ENCODE results near the gene UFM1. TPM values are rescaled to one million over a fixed set of nuclear protein-coding genes. Genes with fewer than 3 reads are reported as not detected.

The UFM1 gene
- total RNA-seq, 2 donors from 2014 or later, result 41.6 to 56.4 TPM

DNA sequence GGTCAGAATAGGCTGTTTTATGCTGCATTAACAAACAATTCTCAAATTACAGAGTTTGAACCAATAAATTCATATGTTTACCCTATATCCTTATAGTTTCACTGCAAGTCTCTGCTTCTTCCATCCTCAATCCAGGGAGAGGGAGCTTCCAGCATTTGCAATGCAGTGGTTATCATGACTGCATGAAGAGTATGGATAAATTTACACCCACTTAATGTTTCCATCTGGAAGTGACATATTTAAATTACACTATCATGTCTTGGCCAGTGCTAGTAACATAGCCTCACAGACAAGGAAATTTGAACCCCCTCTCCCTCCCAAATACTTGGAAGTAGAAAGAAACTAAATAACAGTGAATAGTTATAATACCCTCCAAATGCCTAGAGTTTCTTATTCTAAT lies 33.5 kb upstream of the UFM1 start:
- no peak overlapping the region for H3K4me3 ChIP-seq
- no peak overlapping the region for H3K9ac ChIP-seq (ENCODE audit: low read depth in 2 of 2, low read length in 2 of 2)
- H3K36me3 ChIP-seq, result no peaks in the 10 kb centered on the region
- TF ChIP-seq, protein P1, sequence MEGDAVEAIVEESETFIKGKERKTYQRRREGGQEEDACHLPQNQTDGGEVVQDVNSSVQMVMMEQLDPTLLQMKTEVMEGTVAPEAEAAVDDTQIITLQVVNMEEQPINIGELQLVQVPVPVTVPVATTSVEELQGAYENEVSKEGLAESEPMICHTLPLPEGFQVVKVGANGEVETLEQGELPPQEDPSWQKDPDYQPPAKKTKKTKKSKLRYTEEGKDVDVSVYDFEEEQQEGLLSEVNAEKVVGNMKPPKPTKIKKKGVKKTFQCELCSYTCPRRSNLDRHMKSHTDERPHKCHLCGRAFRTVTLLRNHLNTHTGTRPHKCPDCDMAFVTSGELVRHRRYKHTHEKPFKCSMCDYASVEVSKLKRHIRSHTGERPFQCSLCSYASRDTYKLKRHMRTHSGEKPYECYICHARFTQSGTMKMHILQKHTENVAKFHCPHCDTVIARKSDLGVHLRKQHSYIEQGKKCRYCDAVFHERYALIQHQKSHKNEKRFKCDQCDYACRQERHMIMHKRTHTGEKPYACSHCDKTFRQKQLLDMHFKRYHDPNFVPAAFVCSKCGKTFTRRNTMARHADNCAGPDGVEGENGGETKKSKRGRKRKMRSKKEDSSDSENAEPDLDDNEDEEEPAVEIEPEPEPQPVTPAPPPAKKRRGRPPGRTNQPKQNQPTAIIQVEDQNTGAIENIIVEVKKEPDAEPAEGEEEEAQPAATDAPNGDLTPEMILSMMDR (IDR thresholded peaks at IDR 0.05), result no peak
- no peaks in the 10 kb centered on the region for H3K27me3 ChIP-seq
- intact Hi-C loops (cut with DNase I), result no loop called here
- H3K9me3 ChIP-seq, result no peaks in the 10 kb centered on the region
- H3K27ac ChIP-seq, result no peak overlapping the region
- no peak for DNase-seq
- no peaks in the 10 kb centered on the region for H3K4me1 ChIP-seq

DNA sequence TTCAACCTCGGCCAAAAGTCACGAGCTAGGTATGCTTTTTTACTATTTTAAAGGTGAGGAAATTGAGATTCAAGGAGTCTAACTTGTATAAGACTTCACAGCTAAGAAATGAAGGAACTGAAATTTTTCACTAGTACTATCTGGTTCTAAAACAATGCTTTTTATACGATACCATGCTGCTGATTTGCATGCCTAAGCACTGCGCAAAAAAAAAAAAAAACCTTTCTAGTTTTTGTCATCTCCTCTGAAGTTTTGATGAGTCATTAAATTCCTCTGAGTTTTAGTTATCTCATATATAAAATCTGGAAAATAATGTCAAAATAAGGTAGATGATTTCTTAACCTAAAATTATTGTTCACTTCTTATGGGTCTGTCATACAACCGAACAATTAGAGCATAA lies 28.0 kb upstream of the UFM1 start:
- intact Hi-C loops (cut with DNase I), result no loop called here
- H3K9ac ChIP-seq (ENCODE audit: low read depth in 2 of 2, low read length in 2 of 2), result no peak overlapping the region
- H3K9me3 ChIP-seq, result no peaks in the 10 kb centered on the region

DNA sequence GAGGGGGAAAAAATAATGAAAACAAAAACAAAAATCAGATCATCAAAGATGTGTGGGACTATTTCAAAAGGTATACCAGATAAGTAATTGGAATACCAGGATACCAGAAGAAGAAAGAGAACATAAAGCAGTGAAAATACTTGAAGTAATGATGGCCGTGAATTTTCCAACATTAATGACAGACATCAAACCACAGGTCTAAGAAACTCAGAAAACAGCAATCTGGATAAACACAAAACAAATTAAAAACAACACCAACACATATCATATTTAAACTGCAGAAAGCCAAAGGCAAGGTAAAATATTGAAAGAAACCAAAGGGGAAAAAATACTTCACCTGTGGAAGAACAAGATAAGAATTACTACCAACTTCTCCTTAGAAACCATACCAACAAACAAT lies 24.2 kb upstream of the UFM1 start:
- no peak for DNase-seq
- intact Hi-C loops (cut with DNase I), result no loop called here
- TF ChIP-seq, protein P1 (IDR thresholded peaks at IDR 0.05), result no peak
- no peak overlapping the region for H3K4me3 ChIP-seq
- no peaks in the 10 kb centered on the region for H3K27me3 ChIP-seq
- no peaks in the 10 kb centered on the region for H3K4me1 ChIP-seq
- H3K27ac ChIP-seq, result no peak overlapping the region
- H3K36me3 ChIP-seq, result no peaks in the 10 kb centered on the region
- H3K9ac ChIP-seq (ENCODE audit: low read depth in 2 of 2, low read length in 2 of 2), result no peak overlapping the region
- H3K9me3 ChIP-seq, result no peaks in the 10 kb centered on the region

More for the DNA sequence above, 28.0 kb upstream of the UFM1 start:
- Histone ChIP-seq H3K4me3 (no peak overlapping the region), H3K4me1 (no peaks in the 10 kb centered on the region), H3K36me3 (no peaks in the 10 kb centered on the region), H3K27me3 (no peaks in the 10 kb centered on the region), H3K27ac (no peak overlapping the region)
- TF ChIP-seq, protein P1 (IDR thresholded peaks at IDR 0.05), result no peak
- DNase-seq, result no peak

GRCh38 chr13:38328699-38329098 lies 21.0 kb upstream of the UFM1 start:
- Histone ChIP-seq H3K36me3 (no peaks in the 10 kb centered on the region), H3K9ac (ENCODE audit: low read depth in 2 of 2, low read length in 2 of 2) (no peak overlapping the region), H3K4me1 (no peaks in the 10 kb centered on the region), H3K27ac (no peak overlapping the region), H3K4me3 (no peak overlapping the region), H3K27me3 (no peaks in the 10 kb centered on the region), H3K9me3 (no peaks in the 10 kb centered on the region)
- intact Hi-C loops (cut with DNase I), result no loop called here
- TF ChIP-seq, protein P1 (IDR thresholded peaks at IDR 0.05), result no peak
- no peak for DNase-seq

DNA sequence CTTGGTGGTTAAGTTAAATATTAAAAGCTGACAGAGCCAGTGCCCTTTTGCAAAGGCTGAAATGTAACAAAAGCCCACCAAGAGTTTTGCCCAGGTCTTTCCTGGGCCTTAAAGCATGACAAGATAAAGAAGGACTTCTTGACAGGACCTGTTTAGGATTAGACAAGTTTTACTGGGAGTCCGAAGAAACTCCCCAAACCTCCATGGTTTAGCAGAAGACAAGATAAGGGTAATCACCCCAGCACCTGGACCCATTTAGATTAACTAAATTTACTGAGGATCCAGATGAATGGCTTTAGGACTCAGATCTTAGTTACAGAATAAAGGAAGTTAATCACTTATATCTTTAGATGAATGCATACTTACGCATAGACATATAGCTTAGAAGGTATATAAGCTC lies 14.8 kb upstream of the UFM1 start:
- H3K4me1 ChIP-seq, result no peaks in the 10 kb centered on the region
- DNase-seq, result no peak
- intact Hi-C loops (cut with DNase I), result no loop called here
- H3K9me3 ChIP-seq, result no peaks in the 10 kb centered on the region
- H3K9ac ChIP-seq (ENCODE audit: low read depth in 2 of 2, low read length in 2 of 2), result no peak overlapping the region
- H3K27ac ChIP-seq, result no peak overlapping the region
- TF ChIP-seq, protein P1 (IDR thresholded peaks at IDR 0.05), result no peak
- H3K4me3 ChIP-seq, result no peak overlapping the region
- no peaks in the 10 kb centered on the region for H3K36me3 ChIP-seq
- no peaks in the 10 kb centered on the region for H3K27me3 ChIP-seq

DNA sequence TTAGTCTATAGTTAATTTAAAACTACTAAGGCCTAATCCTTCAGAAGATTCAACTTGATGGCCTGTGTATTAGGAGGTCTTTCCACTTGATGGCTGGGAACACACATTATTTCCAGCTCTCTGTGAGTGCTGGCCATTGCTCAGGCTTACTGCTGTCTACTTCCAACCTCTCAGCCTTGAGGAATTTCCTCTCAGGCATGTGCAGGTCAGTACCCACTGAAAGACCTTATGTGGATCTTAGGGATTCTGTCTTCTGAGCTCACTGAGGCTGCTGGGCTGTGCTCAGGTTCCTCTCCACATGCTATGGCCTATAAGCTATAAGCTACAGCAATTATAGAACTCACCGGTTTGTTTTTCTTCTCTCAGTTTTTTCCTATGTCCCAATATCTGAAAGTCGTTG lies 11.6 kb upstream of the UFM1 start:
- no peak for DNase-seq
- Histone ChIP-seq H3K4me3 (no peak overlapping the region), H3K36me3 (no peaks in the 10 kb centered on the region), H3K4me1 (no peaks in the 10 kb centered on the region), H3K27ac (no peak overlapping the region), H3K27me3 (no peaks in the 10 kb centered on the region), H3K9me3 (no peaks in the 10 kb centered on the region), H3K9ac (ENCODE audit: low read depth in 2 of 2, low read length in 2 of 2) (no peak overlapping the region)
- intact Hi-C loops (cut with DNase I), result no loop called here
- TF ChIP-seq, protein P1 (IDR thresholded peaks at IDR 0.05), result no peak

All from colonic mucosa (tissue), 4 donors.